ENCODE data around the gene FBLN1.

Gene FBLN1

DNA sequence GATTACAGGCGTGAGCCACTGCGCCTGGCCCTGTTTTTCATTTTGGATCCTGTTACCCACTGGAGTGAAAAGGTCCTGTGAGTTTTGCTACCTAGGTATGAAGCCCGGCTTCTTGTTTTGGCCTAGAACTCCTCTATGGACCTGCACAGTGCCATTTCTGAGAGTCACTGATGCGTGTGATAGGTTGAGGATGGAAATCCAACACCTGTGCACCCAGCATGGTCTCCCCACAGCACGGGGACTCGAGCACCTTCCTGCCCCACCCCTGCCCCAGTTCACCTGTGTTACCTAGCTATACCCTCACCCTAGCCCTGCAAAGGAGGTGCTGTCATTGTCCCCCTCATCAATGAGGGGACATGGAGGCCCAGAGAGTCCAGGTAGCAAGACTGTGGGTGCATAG lies 5.1 kb downstream of the FBLN1 start:
- TF ChIP-seq ARNTL (CRISPR knock-in tag; IDR thresholded peaks at IDR 0.05; ENCODE audit: borderline replicate concordance, low read depth) (no peak), ZFP30 (CRISPR knock-in tag; IDR thresholded peaks at IDR 0.05) (no peak)
- ATAC-seq: no peak

DNA sequence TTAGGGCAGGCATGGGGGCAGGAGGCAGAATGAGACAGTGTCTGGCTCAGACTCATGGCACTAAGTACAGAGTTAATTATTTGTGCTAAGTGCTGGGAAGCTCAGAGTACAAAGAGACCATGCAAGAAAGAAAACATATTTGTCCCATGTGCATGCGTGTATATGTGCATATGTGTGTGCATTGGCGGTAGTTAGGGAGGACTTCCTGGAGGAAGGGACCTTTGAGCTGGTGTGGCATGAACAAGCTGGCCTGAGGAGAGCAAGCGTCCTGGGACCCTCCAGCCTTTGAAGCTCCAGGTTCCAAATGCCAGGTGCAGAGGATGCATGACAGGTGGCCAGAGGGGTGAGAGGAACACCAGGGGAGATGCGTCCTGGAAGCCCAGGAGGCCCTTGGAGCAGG lies 6.1 kb downstream of the FBLN1 start:
- no peak for ATAC-seq
- no peak for TF ChIP-seq TOX (CRISPR knock-in tag; IDR thresholded peaks at IDR 0.05; ENCODE audit: borderline replicate concordance)
- TF ChIP-seq SNAI2 (CRISPR knock-in tag; IDR thresholded peaks at IDR 0.05): no peak
- no peak for TF ChIP-seq PPARA (CRISPR knock-in tag; IDR thresholded peaks at IDR 0.05; ENCODE audit: borderline replicate concordance)
- TF ChIP-seq, protein P1, sequence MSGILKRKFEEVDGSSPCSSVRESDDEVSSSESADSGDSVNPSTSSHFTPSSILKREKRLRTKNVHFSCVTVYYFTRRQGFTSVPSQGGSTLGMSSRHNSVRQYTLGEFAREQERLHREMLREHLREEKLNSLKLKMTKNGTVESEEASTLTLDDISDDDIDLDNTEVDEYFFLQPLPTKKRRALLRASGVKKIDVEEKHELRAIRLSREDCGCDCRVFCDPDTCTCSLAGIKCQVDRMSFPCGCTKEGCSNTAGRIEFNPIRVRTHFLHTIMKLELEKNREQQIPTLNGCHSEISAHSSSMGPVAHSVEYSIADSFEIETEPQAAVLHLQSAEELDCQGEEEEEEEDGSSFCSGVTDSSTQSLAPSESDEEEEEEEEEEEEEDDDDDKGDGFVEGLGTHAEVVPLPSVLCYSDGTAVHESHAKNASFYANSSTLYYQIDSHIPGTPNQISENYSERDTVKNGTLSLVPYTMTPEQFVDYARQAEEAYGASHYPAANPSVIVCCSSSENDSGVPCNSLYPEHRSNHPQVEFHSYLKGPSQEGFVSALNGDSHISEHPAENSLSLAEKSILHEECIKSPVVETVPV (CRISPR knock-in tag; IDR thresholded peaks at IDR 0.05): no peak
- TF ChIP-seq BACH2 (CRISPR knock-in tag; IDR thresholded peaks at IDR 0.05; ENCODE audit: borderline replicate concordance): no peak
- no peak for TF ChIP-seq ZC3H10 (CRISPR knock-in tag; IDR thresholded peaks at IDR 0.05)

DNA sequence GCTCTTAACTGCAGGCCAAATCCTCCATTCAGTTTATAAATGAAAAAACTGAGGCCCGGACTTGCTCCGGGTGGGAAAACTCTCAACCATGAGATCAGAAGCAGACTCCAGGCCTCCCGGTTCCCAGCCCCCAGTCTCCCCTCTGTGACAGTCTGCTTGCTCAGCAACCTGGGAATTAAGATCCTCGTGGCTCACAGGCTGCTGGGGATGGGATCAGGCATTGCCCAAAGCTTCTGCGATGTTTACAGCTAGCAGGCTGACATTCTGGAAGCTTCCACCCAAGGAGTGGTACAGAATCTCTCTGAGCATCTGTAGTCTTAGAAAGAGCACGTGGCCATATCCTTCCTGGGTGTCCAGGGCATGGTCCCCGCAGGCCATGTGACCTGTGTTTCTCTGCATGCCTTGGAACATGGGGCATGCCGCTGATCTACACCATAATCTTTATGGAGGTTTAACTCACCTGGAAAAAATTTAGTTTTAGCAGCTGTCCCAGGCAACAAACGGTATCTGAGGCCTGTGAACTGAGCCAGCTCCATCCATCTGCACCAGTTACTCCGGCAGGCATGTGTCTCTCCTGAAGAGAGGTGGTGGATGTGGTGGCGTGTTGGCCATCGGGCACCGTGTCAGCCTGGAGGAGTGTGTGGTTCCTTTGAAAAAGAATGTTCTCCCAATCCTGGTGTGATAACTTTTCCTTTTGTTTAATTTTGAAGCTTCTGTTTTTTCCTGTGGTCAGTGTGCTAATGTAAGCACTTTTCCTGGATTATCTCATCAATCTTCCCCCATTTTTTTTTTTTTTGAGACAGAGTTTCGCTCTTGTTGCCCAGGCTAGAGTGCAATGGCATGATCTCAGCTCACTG lies 7.9 kb downstream of the FBLN1 start:
- TF ChIP-seq TCF4 (CRISPR knock-in tag; IDR thresholded peaks at IDR 0.05; ENCODE audit: borderline replicate concordance): no peak
- TF ChIP-seq ARNTL (CRISPR knock-in tag; IDR thresholded peaks at IDR 0.05; ENCODE audit: borderline replicate concordance, low read depth): no peak
- no peak for TF ChIP-seq ESRRG (CRISPR knock-in tag; IDR thresholded peaks at IDR 0.05)
- TF ChIP-seq RARB (CRISPR knock-in tag; IDR thresholded peaks at IDR 0.05): no peak
- no peak for TF ChIP-seq CSDC2 (CRISPR knock-in tag; IDR thresholded peaks at IDR 0.05)
- TF ChIP-seq, protein P2, sequence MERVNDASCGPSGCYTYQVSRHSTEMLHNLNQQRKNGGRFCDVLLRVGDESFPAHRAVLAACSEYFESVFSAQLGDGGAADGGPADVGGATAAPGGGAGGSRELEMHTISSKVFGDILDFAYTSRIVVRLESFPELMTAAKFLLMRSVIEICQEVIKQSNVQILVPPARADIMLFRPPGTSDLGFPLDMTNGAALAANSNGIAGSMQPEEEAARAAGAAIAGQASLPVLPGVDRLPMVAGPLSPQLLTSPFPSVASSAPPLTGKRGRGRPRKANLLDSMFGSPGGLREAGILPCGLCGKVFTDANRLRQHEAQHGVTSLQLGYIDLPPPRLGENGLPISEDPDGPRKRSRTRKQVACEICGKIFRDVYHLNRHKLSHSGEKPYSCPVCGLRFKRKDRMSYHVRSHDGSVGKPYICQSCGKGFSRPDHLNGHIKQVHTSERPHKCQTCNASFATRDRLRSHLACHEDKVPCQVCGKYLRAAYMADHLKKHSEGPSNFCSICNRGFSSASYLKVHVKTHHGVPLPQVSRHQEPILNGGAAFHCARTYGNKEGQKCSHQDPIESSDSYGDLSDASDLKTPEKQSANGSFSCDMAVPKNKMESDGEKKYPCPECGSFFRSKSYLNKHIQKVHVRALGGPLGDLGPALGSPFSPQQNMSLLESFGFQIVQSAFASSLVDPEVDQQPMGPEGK (CRISPR knock-in tag; IDR thresholded peaks at IDR 0.05; ENCODE audit: borderline replicate concordance): no peak
- no peak for TF ChIP-seq TOX (CRISPR knock-in tag; IDR thresholded peaks at IDR 0.05; ENCODE audit: borderline replicate concordance)
- TF ChIP-seq, protein P3, sequence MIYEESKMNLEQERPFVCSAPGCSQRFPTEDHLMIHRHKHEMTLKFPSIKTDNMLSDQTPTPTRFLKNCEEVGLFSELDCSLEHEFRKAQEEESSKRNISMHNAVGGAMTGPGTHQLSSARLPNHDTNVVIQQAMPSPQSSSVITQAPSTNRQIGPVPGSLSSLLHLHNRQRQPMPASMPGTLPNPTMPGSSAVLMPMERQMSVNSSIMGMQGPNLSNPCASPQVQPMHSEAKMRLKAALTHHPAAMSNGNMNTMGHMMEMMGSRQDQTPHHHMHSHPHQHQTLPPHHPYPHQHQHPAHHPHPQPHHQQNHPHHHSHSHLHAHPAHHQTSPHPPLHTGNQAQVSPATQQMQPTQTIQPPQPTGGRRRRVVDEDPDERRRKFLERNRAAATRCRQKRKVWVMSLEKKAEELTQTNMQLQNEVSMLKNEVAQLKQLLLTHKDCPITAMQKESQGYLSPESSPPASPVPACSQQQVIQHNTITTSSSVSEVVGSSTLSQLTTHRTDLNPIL (CRISPR knock-in tag; IDR thresholded peaks at IDR 0.05; ENCODE audit: low read depth): no peak
- no peak for TF ChIP-seq ZC3H10 (CRISPR knock-in tag; IDR thresholded peaks at IDR 0.05)
- TF ChIP-seq, protein P4, sequence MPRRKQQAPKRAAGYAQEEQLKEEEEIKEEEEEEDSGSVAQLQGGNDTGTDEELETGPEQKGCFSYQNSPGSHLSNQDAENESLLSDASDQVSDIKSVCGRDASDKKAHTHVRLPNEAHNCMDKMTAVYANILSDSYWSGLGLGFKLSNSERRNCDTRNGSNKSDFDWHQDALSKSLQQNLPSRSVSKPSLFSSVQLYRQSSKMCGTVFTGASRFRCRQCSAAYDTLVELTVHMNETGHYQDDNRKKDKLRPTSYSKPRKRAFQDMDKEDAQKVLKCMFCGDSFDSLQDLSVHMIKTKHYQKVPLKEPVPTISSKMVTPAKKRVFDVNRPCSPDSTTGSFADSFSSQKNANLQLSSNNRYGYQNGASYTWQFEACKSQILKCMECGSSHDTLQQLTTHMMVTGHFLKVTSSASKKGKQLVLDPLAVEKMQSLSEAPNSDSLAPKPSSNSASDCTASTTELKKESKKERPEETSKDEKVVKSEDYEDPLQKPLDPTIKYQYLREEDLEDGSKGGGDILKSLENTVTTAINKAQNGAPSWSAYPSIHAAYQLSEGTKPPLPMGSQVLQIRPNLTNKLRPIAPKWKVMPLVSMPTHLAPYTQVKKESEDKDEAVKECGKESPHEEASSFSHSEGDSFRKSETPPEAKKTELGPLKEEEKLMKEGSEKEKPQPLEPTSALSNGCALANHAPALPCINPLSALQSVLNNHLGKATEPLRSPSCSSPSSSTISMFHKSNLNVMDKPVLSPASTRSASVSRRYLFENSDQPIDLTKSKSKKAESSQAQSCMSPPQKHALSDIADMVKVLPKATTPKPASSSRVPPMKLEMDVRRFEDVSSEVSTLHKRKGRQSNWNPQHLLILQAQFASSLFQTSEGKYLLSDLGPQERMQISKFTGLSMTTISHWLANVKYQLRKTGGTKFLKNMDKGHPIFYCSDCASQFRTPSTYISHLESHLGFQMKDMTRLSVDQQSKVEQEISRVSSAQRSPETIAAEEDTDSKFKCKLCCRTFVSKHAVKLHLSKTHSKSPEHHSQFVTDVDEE (CRISPR knock-in tag; IDR thresholded peaks at IDR 0.05): no peak
- TF ChIP-seq, protein P1 (CRISPR knock-in tag; IDR thresholded peaks at IDR 0.05): no peak
- no peak for TF ChIP-seq PPARA (CRISPR knock-in tag; IDR thresholded peaks at IDR 0.05; ENCODE audit: borderline replicate concordance)
- ATAC-seq: no peak

DNA sequence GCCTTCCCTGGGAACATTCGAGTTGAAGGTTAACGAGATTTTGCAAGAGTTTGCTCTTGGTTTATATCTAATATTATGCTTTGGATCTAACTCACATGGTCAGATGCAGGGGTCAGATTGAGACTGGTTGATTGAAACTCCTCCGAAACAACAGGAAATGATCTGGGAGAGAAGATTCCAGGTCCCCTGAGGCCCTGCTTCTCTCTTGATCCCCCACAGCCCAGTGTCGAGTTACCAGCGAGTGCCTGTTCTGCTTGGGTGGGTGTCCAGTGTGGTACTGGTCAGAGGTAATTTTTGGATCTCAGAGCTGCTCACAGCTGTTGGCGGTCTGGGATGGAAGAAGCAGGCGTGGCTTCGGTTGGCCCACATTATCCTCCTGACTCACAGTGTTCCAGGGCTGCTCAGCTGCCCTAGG lies 9.2 kb downstream of the FBLN1 start:
- peak; percentile 75 for ATAC-seq
- TF ChIP-seq, protein P4 (CRISPR knock-in tag; IDR thresholded peaks at IDR 0.05): no peak
- no peak for TF ChIP-seq RARB (CRISPR knock-in tag; IDR thresholded peaks at IDR 0.05)
- no peak for TF ChIP-seq TCF4 (CRISPR knock-in tag; IDR thresholded peaks at IDR 0.05; ENCODE audit: borderline replicate concordance)
- no peak for TF ChIP-seq BACH2 (CRISPR knock-in tag; IDR thresholded peaks at IDR 0.05; ENCODE audit: borderline replicate concordance)
- TF ChIP-seq ZNF70 (CRISPR knock-in tag; IDR thresholded peaks at IDR 0.05): no peak
- TF ChIP-seq OSR1 (CRISPR knock-in tag; IDR thresholded peaks at IDR 0.05): no peak
- no peak for TF ChIP-seq ZNF565 (CRISPR knock-in tag; conservative IDR thresholded peaks at IDR 0.05; ENCODE audit: low read depth)
- no peak for TF ChIP-seq TOX (CRISPR knock-in tag; IDR thresholded peaks at IDR 0.05; ENCODE audit: borderline replicate concordance)
- TF ChIP-seq, protein P1 (CRISPR knock-in tag; IDR thresholded peaks at IDR 0.05): no peak
- TF ChIP-seq, protein P3 (CRISPR knock-in tag; IDR thresholded peaks at IDR 0.05; ENCODE audit: low read depth): no peak
